Neural cell (in vitro differentiated cells): ENCODE data around the gene GPLD1. TPM values are rescaled to one million over a fixed set of nuclear protein-coding genes. Genes with fewer than 3 reads are reported as not detected.

Experiments used
- H2AFZ ChIP-seq: fragments of 200-600, 300-800 bp; sonication (generic), shearing (Covaris generic); 2 replicates; pipeline ENCODE4 v1.6.0; 2014; ENCODE audit warnings: low read depth, mild to moderate bottlenecking, antibody characterized with exemption, low read length, moderate library complexity
- H3F3A ChIP-seq: fragments of 200-600 bp; shearing (Covaris generic); 2 replicates; pipeline ENCODE4 v1.6.1; 2016; ENCODE audit warnings: mild to moderate bottlenecking, moderate library complexity, mixed read lengths, antibody characterized with exemption, low read length; ENCODE audit not compliant: insufficient read depth, poor library complexity, severe bottlenecking
- H3K27ac ChIP-seq: fragments of 200-600, 300-800 bp; sonication (generic), shearing (Covaris generic); 2 replicates; pipeline ENCODE4 v1.5.1; 2014; ENCODE audit warnings: mild to moderate bottlenecking, low read length, moderate library complexity
- H3K27me3 ChIP-seq: fragments of 300-800, 200-600 bp; sonication (generic), shearing (Covaris generic); 2 replicates; pipeline ENCODE4 v1.6.0; 2014; ENCODE audit warnings: mild to moderate bottlenecking, low read depth, low read length, moderate library complexity; ENCODE audit not compliant: insufficient read depth
- H3K36me3 ChIP-seq: fragments of 300-800, 200-600 bp; sonication (generic), shearing (Covaris generic); 2 replicates; pipeline ENCODE4 v1.5.1; 2014; ENCODE audit warnings: mild to moderate bottlenecking, antibody characterized with exemption, low read length, moderate library complexity; ENCODE audit not compliant: insufficient read depth
- H3K4me2 ChIP-seq: fragments of 300-800, 200-600 bp; sonication (generic), shearing (Covaris generic); 2 replicates; pipeline ENCODE4 v1.6.0; 2014; ENCODE audit warnings: mild to moderate bottlenecking, low read length
- H3K4me3 ChIP-seq: fragments of 300-800, 200-600 bp; sonication (generic), shearing (Covaris generic); 2 replicates; pipeline ENCODE4 v1.5.1; 2014; ENCODE audit warnings: mild to moderate bottlenecking, low read length, moderate library complexity
- H3K79me2 ChIP-seq: fragments of 200-600 bp; shearing (Covaris generic); replicated peaks from 2 replicates; pipeline ENCODE4 v1.6.0; 2014; ENCODE audit warnings: mild to moderate bottlenecking, low read length, moderate library complexity; ENCODE audit not compliant: insufficient read depth
- H3K9ac ChIP-seq: fragments of 300-800, 200-600 bp; sonication (generic), shearing (Covaris generic); 2 replicates; pipeline ENCODE4 v1.6.1; 2016; ENCODE audit warnings: mild to moderate bottlenecking, low read length, mixed read lengths
- H3K9me2 ChIP-seq: fragments of 200-600 bp; shearing (Covaris generic); 2 replicates; pipeline ENCODE4 v1.6.1; 2016; ENCODE audit warnings: mild to moderate bottlenecking, low read length, mixed read lengths; ENCODE audit not compliant: insufficient read depth
- H3K9me3 ChIP-seq: fragments of 200-600, 300-800 bp; sonication (generic), shearing (Covaris generic); 2 replicates; pipeline ENCODE4 v1.6.1; 2016; ENCODE audit warnings: mild to moderate bottlenecking, mixed run types, low read length, moderate library complexity, mixed read lengths
- H4K20me1 ChIP-seq: fragments of 200-600 bp; shearing (Covaris generic); 2 replicates; pipeline ENCODE4 v1.6.1; 2016; ENCODE audit warnings: mild to moderate bottlenecking, mixed run types; ENCODE audit not compliant: insufficient read depth
- CTCF ChIP-seq: fragments of 450-650 bp; IDR thresholded peaks from 2 replicates; pipeline ENCODE4 v1.5.1; 2014; ENCODE audit warnings: antibody characterized with exemption, mild to moderate bottlenecking, moderate library complexity; ENCODE audit not compliant: poor library complexity, severe bottlenecking
- EP300 ChIP-seq: fragments of 450-650 bp; conservative IDR thresholded peaks from 2 replicates; pipeline ENCODE4 v1.6.1; 2014; ENCODE audit warnings: antibody characterized with exemption, mild to moderate bottlenecking, moderate library complexity; ENCODE audit not compliant: poor library complexity, severe bottlenecking
- EZH2 ChIP-seq: fragments of 200-600, 300-800 bp; shearing (Covaris generic), sonication (generic); IDR thresholded peaks from 2 replicates; pipeline ENCODE4 v1.6.1; 2014; ENCODE audit warnings: antibody characterized with exemption, low read length, borderline replicate concordance, mild to moderate bottlenecking; ENCODE audit not compliant: insufficient read depth, poor library complexity, severe bottlenecking
- MXI1 ChIP-seq: fragments of 450-650 bp; conservative IDR thresholded peaks from 2 replicates; pipeline ENCODE4 v1.6.1; 2014; ENCODE audit warnings: antibody characterized with exemption, mild to moderate bottlenecking; ENCODE audit not compliant: poor library complexity, severe bottlenecking
- POLR2AphosphoS5 ChIP-seq: IDR thresholded peaks from 2 replicates; pipeline ENCODE4 v1.6.1; 2012
- RAD21 ChIP-seq: fragments of 450-650 bp; conservative IDR thresholded peaks from 2 replicates; pipeline ENCODE4 v1.6.1; 2014; ENCODE audit warnings: antibody characterized with exemption, mild to moderate bottlenecking, moderate library complexity
- REST ChIP-seq: IDR thresholded peaks from 2 replicates; pipeline ENCODE4 v1.6.1; 2012; ENCODE audit warnings: borderline replicate concordance
- SMC3 ChIP-seq: fragments of 450-650 bp; conservative IDR thresholded peaks from 2 replicates; pipeline ENCODE4 v1.6.1; 2014; ENCODE audit warnings: antibody characterized with exemption, mild to moderate bottlenecking, moderate library complexity; ENCODE audit not compliant: poor library complexity
- TAF1 ChIP-seq: IDR thresholded peaks from 2 replicates; pipeline ENCODE4 v1.6.1; 2012; ENCODE audit warnings: low read depth
- polyA plus RNA-seq: library from polyadenylated mRNA; depleted of rRNA; stranded (reverse); fragments of >200 nt; gene quantifications from 2 replicates; pipeline ENCODE4 v1.2.3, GENCODE V29; 2014

Gene GPLD1
- polyA plus RNA-seq, 1 donor from 2014 or later, result 11.0 TPM

GRCh38 chr6:24480705-24481104, 8.7 kb downstream of the GPLD1 start:
- Histone ChIP-seq H3K9me3 (no peaks in the 10 kb centered on the region), H4K20me1 (no peaks in the 10 kb centered on the region), H3K27me3 (no peaks in the 10 kb centered on the region), H3K4me2 (no peak overlapping the region), H3F3A (no peaks in the 10 kb centered on the region), H3K9ac (no peak overlapping the region), H2AFZ (no peak overlapping the region), H3K36me3 (no peaks in the 10 kb centered on the region), H3K9me2 (no peaks in the 10 kb centered on the region), H3K4me3 (no peak overlapping the region), H3K27ac (no peak overlapping the region), H3K79me2 (no peaks in the 10 kb centered on the region)
- TF ChIP-seq CTCF (no peak), MXI1 (no peak), SMC3 (no peak), RAD21 (no peak), EZH2 (no peak), TAF1 (no peak), POLR2AphosphoS5 (no peak), REST (no peak), EP300 (no peak)

GRCh38 chr6:24478903-24479302, 10.5 kb downstream of the GPLD1 start:
- no peak overlapping the region for H3K4me2 ChIP-seq
- no peaks in the 10 kb centered on the region for H3F3A ChIP-seq
- no peaks in the 10 kb centered on the region for H3K79me2 ChIP-seq
- H3K27me3 ChIP-seq, result no peaks in the 10 kb centered on the region
- H3K9ac ChIP-seq, result no peak overlapping the region
- H2AFZ ChIP-seq, result no peak overlapping the region
- no peaks in the 10 kb centered on the region for H3K36me3 ChIP-seq
- H4K20me1 ChIP-seq, result no peaks in the 10 kb centered on the region
- H3K27ac ChIP-seq, result no peak overlapping the region
- H3K4me3 ChIP-seq, result no peak overlapping the region
- TF ChIP-seq SMC3 (no peak), REST (no peak), POLR2AphosphoS5 (no peak), RAD21 (no peak), EZH2 (no peak), MXI1 (no peak), CTCF (no peak)
- H3K9me2 ChIP-seq, result no peaks in the 10 kb centered on the region
- no peaks in the 10 kb centered on the region for H3K9me3 ChIP-seq
